DOHH2 (cell line): ENCODE measurements around the gene CEP295NL.

Source experiments
- EZH2phosphoT487 ChIP-seq: fragments of 200-600 bp; sonication (generic); IDR thresholded peaks from 2 replicates; pipeline ENCODE4 v1.6.1; 2017; ENCODE audit warnings: borderline replicate concordance, mild to moderate bottlenecking, antibody characterized with exemption, low read length, moderate library complexity, mixed read lengths
- TF ChIP-seq, protein P1 (sequence below): fragments of 200-600 bp; sonication (generic); IDR thresholded peaks from one replicate; pipeline ENCODE4 v1.5.1; 2014; ENCODE audit warnings: antibody characterized with exemption, mild to moderate bottlenecking, low read depth, low read length; ENCODE audit not compliant: poor library complexity, severe bottlenecking

DNA sequence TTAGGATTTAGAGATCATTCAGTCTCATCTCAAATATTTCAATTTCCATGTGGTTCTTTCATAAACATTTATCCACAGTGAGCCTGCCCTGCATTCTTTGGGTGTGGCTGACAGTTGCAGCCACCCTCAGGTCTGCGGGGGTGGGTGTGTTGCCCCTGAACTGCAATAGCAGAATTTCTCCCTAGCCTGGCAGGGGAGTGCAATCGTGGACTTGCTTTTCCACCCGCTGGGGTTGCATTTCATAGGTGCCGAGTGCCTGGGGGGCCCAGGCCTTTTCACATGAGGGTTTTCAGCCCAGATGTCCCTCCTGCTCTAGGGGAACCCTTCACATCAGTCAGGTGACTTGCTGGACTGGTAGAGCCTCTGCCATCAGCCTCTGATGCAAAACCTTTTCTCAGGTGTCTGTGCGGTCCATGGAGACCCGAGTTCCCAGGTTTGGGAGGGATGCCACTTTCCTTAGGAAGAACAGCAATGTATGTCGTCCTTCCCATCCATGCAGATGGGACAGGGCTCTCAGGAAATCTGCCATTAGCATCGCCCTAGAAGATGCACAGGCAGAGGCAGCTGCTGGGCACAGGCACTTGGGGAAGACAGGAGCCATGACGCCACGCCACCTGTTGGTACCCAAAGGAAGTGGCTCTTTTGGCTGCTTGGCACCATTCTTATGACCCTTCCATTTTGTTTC lies 60.0 kb downstream of the CEP295NL start:
- TF ChIP-seq EZH2phosphoT487, result no peak
- TF ChIP-seq, protein P1, sequence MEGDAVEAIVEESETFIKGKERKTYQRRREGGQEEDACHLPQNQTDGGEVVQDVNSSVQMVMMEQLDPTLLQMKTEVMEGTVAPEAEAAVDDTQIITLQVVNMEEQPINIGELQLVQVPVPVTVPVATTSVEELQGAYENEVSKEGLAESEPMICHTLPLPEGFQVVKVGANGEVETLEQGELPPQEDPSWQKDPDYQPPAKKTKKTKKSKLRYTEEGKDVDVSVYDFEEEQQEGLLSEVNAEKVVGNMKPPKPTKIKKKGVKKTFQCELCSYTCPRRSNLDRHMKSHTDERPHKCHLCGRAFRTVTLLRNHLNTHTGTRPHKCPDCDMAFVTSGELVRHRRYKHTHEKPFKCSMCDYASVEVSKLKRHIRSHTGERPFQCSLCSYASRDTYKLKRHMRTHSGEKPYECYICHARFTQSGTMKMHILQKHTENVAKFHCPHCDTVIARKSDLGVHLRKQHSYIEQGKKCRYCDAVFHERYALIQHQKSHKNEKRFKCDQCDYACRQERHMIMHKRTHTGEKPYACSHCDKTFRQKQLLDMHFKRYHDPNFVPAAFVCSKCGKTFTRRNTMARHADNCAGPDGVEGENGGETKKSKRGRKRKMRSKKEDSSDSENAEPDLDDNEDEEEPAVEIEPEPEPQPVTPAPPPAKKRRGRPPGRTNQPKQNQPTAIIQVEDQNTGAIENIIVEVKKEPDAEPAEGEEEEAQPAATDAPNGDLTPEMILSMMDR, result peak; percentile 89
